GM23248 (cell line): ENCODE data around the gene KCNQ5. TPM values are rescaled to one million over a fixed set of nuclear protein-coding genes. Genes with fewer than 3 reads are reported as not detected.

Source experiments
- DNase-seq: peaks from one replicate; pipeline ENCODE4 v3.0.0-alpha.2; 2015
- H2AFZ ChIP-seq: fragments of 200-600 bp; sonication (generic); 2 replicates; pipeline ENCODE4 v1.6.1; 2016; ENCODE audit warnings: antibody characterized with exemption
- H3F3A ChIP-seq: fragments of 200-600 bp; sonication (generic); 2 replicates; pipeline ENCODE4 v1.6.1; 2016; ENCODE audit warnings: mild to moderate bottlenecking, antibody characterized with exemption, mixed run types; ENCODE audit not compliant: insufficient read depth
- H3K27ac ChIP-seq: fragments of 200-600 bp; sonication (generic); 2 replicates; pipeline ENCODE4 v1.5.1; 2016; ENCODE audit warnings: mild to moderate bottlenecking
- H3K27me3 ChIP-seq: fragments of 200-600 bp; sonication (generic); replicated peaks from 2 replicates; pipeline ENCODE4 v1.6.1; 2016; ENCODE audit warnings: mild to moderate bottlenecking; ENCODE audit not compliant: insufficient read depth
- H3K36me3 ChIP-seq: fragments of 200-600 bp; sonication (generic); 2 replicates; pipeline ENCODE4 v1.6.1; 2016; ENCODE audit warnings: low read depth, mild to moderate bottlenecking
- H3K4me1 ChIP-seq: fragments of 200-600 bp; sonication (generic); 2 replicates; pipeline ENCODE4 v1.6.1; 2016; ENCODE audit warnings: mild to moderate bottlenecking; ENCODE audit not compliant: insufficient read depth
- H3K4me2 ChIP-seq: fragments of 200-600 bp; sonication (generic); one replicate; pipeline ENCODE4 v1.6.1; 2016; ENCODE audit warnings: mild to moderate bottlenecking; ENCODE audit not compliant: unreplicated experiment
- H3K4me3 ChIP-seq: fragments of 200-600 bp; sonication (generic); 2 replicates; pipeline ENCODE4 v1.5.1; 2016; ENCODE audit warnings: mild to moderate bottlenecking
- H3K79me2 ChIP-seq: fragments of 200-600 bp; sonication (generic); 2 replicates; pipeline ENCODE4 v1.6.1; 2016; ENCODE audit warnings: mild to moderate bottlenecking; ENCODE audit not compliant: insufficient read depth
- H3K9ac ChIP-seq: fragments of 200-600 bp; sonication (generic); 2 replicates; pipeline ENCODE4 v1.6.1; 2016; ENCODE audit warnings: mild to moderate bottlenecking
- H3K9me2 ChIP-seq: fragments of 200-600 bp; sonication (generic); 2 replicates; pipeline ENCODE4 v1.6.1; 2016; ENCODE audit warnings: mixed run types, mild to moderate bottlenecking, moderate library complexity; ENCODE audit not compliant: insufficient read depth
- H3K9me3 ChIP-seq: fragments of 200-600 bp; sonication (generic); one replicate; pipeline ENCODE4 v1.6.1; 2017; ENCODE audit warnings: low read depth
- H4K20me1 ChIP-seq: fragments of 200-600 bp; sonication (generic); 2 replicates; pipeline ENCODE4 v1.6.0; 2016; ENCODE audit not compliant: insufficient read depth
- EZH2 ChIP-seq: fragments of 200-600 bp; sonication (generic); IDR thresholded peaks from 2 replicates; pipeline ENCODE4 v1.6.1; 2018; ENCODE audit warnings: antibody characterized with exemption, mild to moderate bottlenecking; ENCODE audit not compliant: insufficient read depth, poor library complexity, severe bottlenecking
- EZH2phosphoT487 ChIP-seq: fragments of 200-600 bp; sonication (generic); IDR thresholded peaks from 2 replicates; pipeline ENCODE4 v1.6.1; 2018; ENCODE audit warnings: antibody characterized with exemption, moderate library complexity, mild to moderate bottlenecking, low read depth; ENCODE audit not compliant: insufficient read depth
- WGBS, 2 experiments: methylation state at CpG; one replicate each; pipeline ENCODE4 v1.1.6; 2015 to 2017; ENCODE audit warnings: low lambda C conversion rate in 2 of 2, low coverage in 1 of 2; ENCODE audit errors: missing lambda C conversion rate in 2 of 2; 5-methylcytosine and 5-hydroxymethylcytosine counted together
- in situ Hi-C: fragments of 300-500 bp; cut with MboI; formaldehyde crosslinking; loops from 2 replicates; pipeline ENCODE4 v1.15.0; 2020
- polyA plus RNA-seq: library from polyadenylated mRNA; unstranded; fragments of >200 nt; fragmentation: Nextera tagmentation; extraction: Ambion mirVana; gene quantifications from 2 replicates; pipeline ENCODE4 v1.2.1, GENCODE V29; 2016
- total RNA-seq: library from RNA; depleted of rRNA; stranded (reverse); fragments of >200 nt; shearing (Covaris generic); gene quantifications from 2 replicates; pipeline ENCODE4 v1.2.3, GENCODE V29; 2014

The KCNQ5 gene
- total and polyA plus RNA-seq, 2 experiments from 2014 or later, result 5.7 to 10.8 TPM

GRCh38 chr6:73194744-73195143 lies 572.9 kb downstream of the KCNQ5 start:
- Histone ChIP-seq H3K9me3 (no peaks in the 10 kb centered on the region), H3K27ac (no peak overlapping the region), H3K27me3 (no peaks in the 10 kb centered on the region), H3K9me2 (no peaks in the 10 kb centered on the region), H3F3A (no peaks in the 10 kb centered on the region), H2AFZ (no peak overlapping the region), H3K4me1 (no peaks in the 10 kb centered on the region), H3K36me3 (no peaks in the 10 kb centered on the region), H3K79me2 (no peaks in the 10 kb centered on the region), H3K4me2 (no peak overlapping the region), H3K4me3 (no peak overlapping the region), H4K20me1 (no peaks in the 10 kb centered on the region), H3K9ac (no peak overlapping the region)
- in situ Hi-C loops, result no loop called here
- 86 to 91% methylated on average over 7 of the region's 7 CpGs for WGBS, 2 experiments
- TF ChIP-seq EZH2phosphoT487, result no peak
- TF ChIP-seq EZH2, result no peak
- DNase-seq, result no peak

- Histone ChIP-seq H3K9me2 (no peaks in the 10 kb centered on the region), H3K27me3 (no peaks in the 10 kb centered on the region), H4K20me1 (no peaks in the 10 kb centered on the region), H3K9me3 (no peaks in the 10 kb centered on the region), H3K36me3 (no peaks in the 10 kb centered on the region), H3K9ac (no peak overlapping the region), H2AFZ (no peak overlapping the region), H3K4me3 (no peak overlapping the region), H3K79me2 (no peaks in the 10 kb centered on the region), H3K4me1 (0 out of 2 replicates have a peak, but pooled peaks cover 4% of the 10 kb centered on the region), H3K27ac (no peak overlapping the region), H3K4me2 (no peak overlapping the region), H3F3A (0 out of 2 replicates have a peak, but pooled peaks cover 9% of the 10 kb centered on the region)
- 81 to 82% methylated on average over 3 of the region's 3 CpGs for WGBS, 2 experiments
- in situ Hi-C loops, result no loop called here
- TF ChIP-seq EZH2 (no peak), EZH2phosphoT487 (no peak)
- DNase-seq, result no peak
Measured at GRCh38 chr6:73200247-73200646, 578.4 kb downstream of the KCNQ5 start.

- DNase-seq, result peak; percentile 26
- no peak for TF ChIP-seq EZH2phosphoT487
Measured at GRCh38 chr6:73200735-73201134, 578.9 kb downstream of the KCNQ5 start.

GRCh38 chr6:73203098-73203497 lies 581.2 kb downstream of the KCNQ5 start:
- Histone ChIP-seq H3K27ac (no peak overlapping the region), H3K79me2 (no peaks in the 10 kb centered on the region), H3K9me3 (no peaks in the 10 kb centered on the region), H3K9me2 (no peaks in the 10 kb centered on the region), H4K20me1 (no peaks in the 10 kb centered on the region), H3K4me2 (no peak overlapping the region), H3K36me3 (no peaks in the 10 kb centered on the region), H3F3A (0 out of 2 replicates have a peak, but pooled peaks cover 9% of the 10 kb centered on the region), H3K4me1 (0 out of 2 replicates have a peak, but pooled peaks cover 4% of the 10 kb centered on the region), H3K4me3 (no peak overlapping the region), H3K27me3 (no peaks in the 10 kb centered on the region), H3K9ac (no peak overlapping the region), H2AFZ (no peak overlapping the region)
- in situ Hi-C loops, result no loop called here
- peak; percentile 30 for DNase-seq
- TF ChIP-seq EZH2, result no peak
- no peak for TF ChIP-seq EZH2phosphoT487
- 89 to 100% methylated on average over 1 of the region's 1 CpG for WGBS, 2 experiments

More at GRCh38 chr6:73200735-73201134, 578.9 kb downstream of the KCNQ5 start:
- 0 out of 2 replicates have a peak, but pooled peaks cover 9% of the 10 kb centered on the region for H3F3A ChIP-seq
- 0 out of 2 replicates have a peak, but pooled peaks cover 4% of the 10 kb centered on the region for H3K4me1 ChIP-seq
- no peak overlapping the region for H3K4me2 ChIP-seq
- H3K27me3 ChIP-seq, result no peaks in the 10 kb centered on the region
- WGBS, 2 experiments, result 68 to 70% methylated on average over 4 of the region's 4 CpGs
- H3K36me3 ChIP-seq, result no peaks in the 10 kb centered on the region
- H3K4me3 ChIP-seq, result no peak overlapping the region
- H4K20me1 ChIP-seq, result no peaks in the 10 kb centered on the region
- H3K9me2 ChIP-seq, result no peaks in the 10 kb centered on the region
- H3K79me2 ChIP-seq, result no peaks in the 10 kb centered on the region
- no peak overlapping the region for H3K9ac ChIP-seq
- no peak overlapping the region for H3K27ac ChIP-seq
- in situ Hi-C loops, result no loop called here
- H2AFZ ChIP-seq, result no peak overlapping the region
- H3K9me3 ChIP-seq, result no peaks in the 10 kb centered on the region

GRCh38 chr6:73204252-73204651 lies 582.4 kb downstream of the KCNQ5 start:
- Histone ChIP-seq H3K27ac (no peak overlapping the region), H3K9ac (no peak overlapping the region), H3K9me3 (no peaks in the 10 kb centered on the region), H3F3A (0 out of 2 replicates have a peak, but pooled peaks cover 9% of the 10 kb centered on the region), H3K79me2 (no peaks in the 10 kb centered on the region), H3K27me3 (no peaks in the 10 kb centered on the region), H3K4me2 (no peak overlapping the region), H3K9me2 (no peaks in the 10 kb centered on the region), H3K4me1 (0 out of 2 replicates have a peak, but pooled peaks cover 4% of the 10 kb centered on the region), H4K20me1 (no peaks in the 10 kb centered on the region), H3K36me3 (no peaks in the 10 kb centered on the region), H3K4me3 (no peak overlapping the region), H2AFZ (no peak overlapping the region)
- TF ChIP-seq EZH2phosphoT487 (no peak), EZH2 (no peak)
- in situ Hi-C loops, result no loop called here
- no peak for DNase-seq
- 73 to 84% methylated on average over 4 of the region's 4 CpGs for WGBS, 2 experiments
